SK-MEL-5 (cell line): ENCODE results near the gene CELF2. TPM values are rescaled to one million over a fixed set of nuclear protein-coding genes. Genes with fewer than 3 reads are reported as not detected.
"Not testable (repeated sequence)": the region's sequence is repeated elsewhere in the genome, so short reads cannot be mapped to it uniquely, and the experiment has no call there.

Experiments
- DNase-seq: peaks from one replicate; pipeline ENCODE4 v3.0.0-alpha.2; 2016; ENCODE audit warnings: low read depth, low spot score
- in situ Hi-C: cut with HindIII; loops from 2 replicates; pipeline ENCODE4 v1.10.0; 2016; ENCODE audit warnings: low sequenced_read_pairs, high pct_unique_total_duplicates, low pct_unique_long_range_greater_than_20kb
- total RNA-seq: library from RNA; depleted of rRNA; stranded (reverse); fragments of >200 nt; shearing (Covaris generic); gene quantifications from 2 replicates; pipeline ENCODE4 v1.2.3, GENCODE V29; 2014

The CELF2 gene
- total RNA-seq, 1 experiment from 2014 or later: 8.1 TPM

GRCh38 chr10:11183015-11183414 lies 165.3 kb downstream of the CELF2 start:
- no peak for DNase-seq
- in situ Hi-C loops: no loop called here

DNA sequence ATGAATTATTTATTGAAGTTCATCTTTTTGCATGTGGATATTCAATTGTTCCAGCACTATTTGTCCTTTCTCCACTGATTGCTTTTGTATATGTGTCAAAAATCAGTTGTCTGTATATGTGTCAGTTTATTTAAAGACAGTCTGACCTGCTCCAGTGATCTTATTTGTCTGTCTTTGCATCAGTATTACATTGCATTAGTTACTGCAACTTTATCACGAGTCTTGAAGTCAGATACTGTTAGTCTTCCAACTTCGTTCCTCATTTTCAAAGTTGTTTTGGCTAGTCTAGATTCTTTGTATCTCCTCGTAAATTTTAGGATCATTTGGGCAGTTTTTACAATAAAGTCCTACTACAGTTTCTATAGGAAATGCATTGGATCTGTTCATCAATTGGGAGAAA lies 166.4 kb downstream of the CELF2 start:
- no peak for DNase-seq

GRCh38 chr10:11185128-11185665 lies 167.5 kb downstream of the CELF2 start:
- in situ Hi-C loops, DNase-seq: not testable (repeated sequence)

More for the DNA sequence above, 166.4 kb downstream of the CELF2 start:
- in situ Hi-C loops: no loop called here

DNA sequence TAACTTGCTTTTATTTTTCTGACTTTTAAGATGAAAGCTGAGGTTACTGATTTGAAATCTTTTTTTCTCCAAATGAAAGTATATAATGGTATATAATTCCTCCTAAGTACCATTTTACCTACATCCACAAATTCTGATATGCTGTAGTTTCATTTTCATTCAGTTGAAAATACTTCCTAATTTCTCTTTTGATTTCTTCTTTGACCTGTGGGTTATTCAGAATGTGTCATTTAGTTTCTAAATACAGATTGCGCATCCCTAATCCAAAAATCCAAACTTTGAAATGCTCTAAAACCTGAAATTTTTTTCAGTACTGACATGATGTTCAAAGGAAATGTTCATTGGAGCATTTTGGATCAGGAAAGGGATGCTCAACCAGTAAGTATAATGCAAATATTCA lies 168.7 kb downstream of the CELF2 start:
- DNase-seq: no peak
- in situ Hi-C loops: no loop called here

DNA sequence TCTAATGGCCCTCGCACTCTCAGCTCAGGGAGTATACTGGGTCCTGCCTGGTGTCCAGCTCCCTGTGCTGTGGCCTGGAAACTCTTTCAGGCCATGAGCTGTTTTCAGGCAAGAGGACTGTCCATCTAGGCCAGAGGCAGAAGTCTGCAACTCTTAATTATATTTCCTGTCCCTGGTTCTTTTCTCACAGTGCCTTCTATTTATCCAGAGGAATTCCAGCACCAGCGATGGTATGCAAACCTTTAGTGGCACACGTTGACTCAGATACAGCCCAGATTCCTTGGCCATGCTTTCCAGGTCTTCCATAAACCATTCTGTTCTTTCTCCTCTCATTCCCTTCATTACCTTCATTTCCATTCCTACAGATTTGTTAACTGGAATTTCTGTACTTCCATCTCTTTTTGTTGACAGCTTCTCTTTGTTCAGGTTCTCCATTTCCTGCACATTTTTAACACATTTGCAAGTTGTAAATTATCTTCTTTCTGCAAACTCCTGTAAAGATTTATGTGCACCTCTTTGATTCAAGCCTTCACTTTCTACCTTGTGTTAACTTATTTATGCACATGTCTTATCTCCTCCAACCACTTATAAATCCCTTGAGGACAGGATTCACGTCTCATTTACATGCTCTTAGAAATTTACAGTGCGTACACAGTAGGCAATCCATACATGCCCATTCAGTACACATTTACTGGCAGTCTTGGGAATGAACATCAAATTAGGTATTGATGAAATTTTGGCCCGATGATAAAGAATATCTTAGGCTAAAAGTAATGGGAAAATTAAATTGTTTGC lies 172.1 kb downstream of the CELF2 start:
- in situ Hi-C loops: no loop called here
- no peak for DNase-seq

DNA sequence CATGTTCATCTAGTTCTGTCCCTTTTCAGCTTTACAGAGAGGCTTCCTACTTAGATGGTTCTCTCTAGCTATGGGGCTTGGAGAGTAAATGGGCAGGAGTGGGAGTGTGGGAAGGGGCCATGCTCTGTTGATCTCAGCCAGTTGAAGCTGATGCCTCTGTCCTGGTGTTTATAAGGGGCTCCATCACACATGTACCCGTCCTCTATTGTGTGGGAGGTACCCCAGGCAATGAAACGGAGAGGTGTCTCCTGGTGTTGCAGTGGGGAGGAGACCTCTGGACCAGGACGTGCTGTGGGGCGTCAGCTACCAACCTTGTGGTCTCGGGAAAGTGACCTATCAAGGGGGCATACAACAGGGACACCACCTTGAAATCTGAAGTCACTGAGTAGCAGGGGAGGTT lies 173.5 kb downstream of the CELF2 start:
- no peak for DNase-seq

DNA sequence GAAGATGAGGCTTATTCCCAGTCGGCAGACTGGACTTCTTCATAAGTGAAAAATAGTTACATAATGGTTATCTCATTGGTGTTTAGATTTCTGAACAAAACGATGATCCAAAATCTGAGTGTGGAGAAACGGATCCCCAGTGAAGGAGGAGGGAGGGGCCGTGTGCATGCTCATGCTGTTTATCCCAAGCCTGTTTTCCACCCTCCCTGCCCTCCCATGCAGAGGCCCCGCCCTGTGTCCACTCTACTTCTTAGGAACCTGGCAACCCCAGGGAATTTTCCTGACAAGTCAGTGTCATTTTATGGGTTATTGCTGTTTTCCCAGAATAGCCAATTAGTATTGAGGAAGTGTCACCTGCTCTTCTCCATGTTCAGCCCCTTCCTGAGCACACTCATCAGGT lies 174.0 kb downstream of the CELF2 start:
- no peak for DNase-seq
- in situ Hi-C loops: no loop called here

More for the DNA sequence above, 173.5 kb downstream of the CELF2 start:
- in situ Hi-C loops: no loop called here

- DNase-seq: no peak
- in situ Hi-C loops: no loop called here
These were observed 174.8 kb downstream of the CELF2 start for GRCh38 chr10:11192304-11193000.

DNA sequence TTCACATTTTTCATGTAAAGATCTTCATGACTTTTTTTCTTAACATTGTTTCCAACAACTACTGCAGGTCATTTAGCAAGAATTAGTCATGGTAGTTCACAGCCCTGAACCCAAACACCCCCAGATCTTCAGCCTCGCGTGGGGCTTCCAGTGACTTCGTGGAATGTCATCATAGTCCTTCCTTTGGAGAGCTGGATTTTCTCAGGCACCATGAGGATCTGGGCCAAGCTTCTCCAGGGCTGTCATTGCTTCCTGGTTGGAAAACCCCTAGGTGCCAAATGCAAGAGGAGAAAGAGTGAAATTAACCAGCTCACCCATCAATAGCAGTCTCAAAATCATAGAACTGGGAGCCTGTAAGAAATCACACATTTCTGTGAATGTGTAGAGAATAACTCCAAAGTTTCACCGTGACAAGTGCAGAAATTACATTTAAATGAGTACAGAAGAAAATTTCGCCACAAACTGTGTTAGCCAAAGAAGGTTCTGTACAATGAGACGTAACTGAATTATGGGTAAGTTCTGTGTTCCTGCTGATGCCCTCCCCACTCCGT lies 175.4 kb downstream of the CELF2 start:
- DNase-seq: no peak
- in situ Hi-C loops: no loop called here

GRCh38 chr10:11194859-11195586 lies 177.4 kb downstream of the CELF2 start:
- in situ Hi-C loops: no loop called here
- DNase-seq: no peak

- in situ Hi-C loops: no loop called here
These were observed 178.0 kb downstream of the CELF2 start for GRCh38 chr10:11195623-11196022.

DNA sequence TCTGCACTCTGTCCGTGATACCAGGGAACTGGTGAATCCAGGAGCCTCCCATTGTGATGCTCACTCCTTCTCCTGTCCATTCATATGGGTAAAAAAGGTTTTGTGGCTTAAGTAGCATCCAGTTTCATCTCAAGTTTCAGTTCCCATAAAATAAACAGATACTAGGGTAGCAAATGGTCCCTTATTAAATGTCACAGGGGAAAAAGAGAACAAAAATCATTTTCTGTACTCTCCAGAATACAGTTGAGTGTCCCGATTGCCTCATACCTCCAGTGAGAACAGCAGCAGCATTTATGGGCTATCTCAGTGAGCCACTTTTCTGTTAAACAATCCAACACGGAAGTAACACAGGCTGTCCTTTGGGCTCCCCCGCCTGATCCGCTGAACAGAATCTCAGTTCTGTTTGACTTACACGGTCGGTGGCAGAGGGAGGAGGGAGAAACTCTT lies 179.6 kb downstream of the CELF2 start:
- in situ Hi-C loops: no loop called here
- peak; percentile 82 for DNase-seq

More at GRCh38 chr10:11195623-11196022, 178.0 kb downstream of the CELF2 start:
- DNase-seq: no peak

GRCh38 chr10:11197878-11198277 lies 180.2 kb downstream of the CELF2 start:
- DNase-seq: no peak
- in situ Hi-C loops: no loop called here

- DNase-seq: no peak
- in situ Hi-C loops: no loop called here
These were observed 184.2 kb downstream of the CELF2 start for GRCh38 chr10:11201911-11202310.

- in situ Hi-C loops: no loop called here
- no peak for DNase-seq
These were observed 186.8 kb downstream of the CELF2 start for GRCh38 chr10:11204351-11204942.

DNA sequence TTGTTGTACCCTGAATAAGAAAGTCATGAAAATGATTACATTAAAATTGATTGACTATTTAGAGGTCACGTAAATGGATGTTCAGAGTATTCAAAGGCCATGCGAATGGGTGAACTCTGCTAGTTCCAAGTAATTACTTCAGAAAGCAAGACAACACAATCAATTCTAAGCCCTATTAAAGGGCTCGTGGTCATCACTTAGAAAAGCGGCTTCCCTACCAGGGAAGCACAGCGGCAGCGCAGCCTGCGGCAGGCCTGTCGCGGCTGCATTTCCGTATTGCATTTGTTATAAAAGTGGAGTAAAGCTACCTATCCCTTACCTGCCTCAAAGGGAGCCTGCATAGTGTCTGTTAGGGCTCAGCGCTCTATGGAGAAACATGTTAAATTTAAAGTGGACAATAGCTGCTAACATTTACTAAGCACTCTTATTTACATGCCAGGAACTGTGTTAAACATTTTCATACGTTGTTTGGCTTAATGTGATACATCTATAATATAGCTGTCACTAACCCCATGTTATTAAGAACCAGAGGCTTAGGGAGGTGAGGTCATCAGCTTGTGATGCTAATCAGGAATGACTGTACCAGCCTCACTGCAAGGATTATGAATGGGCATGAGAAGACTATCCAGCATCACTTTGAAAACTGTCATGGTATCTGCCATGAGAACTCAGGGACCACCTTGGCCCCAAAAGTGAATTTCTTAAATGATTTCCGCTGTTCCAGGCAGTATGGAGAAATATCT lies 187.5 kb downstream of the CELF2 start:
- DNase-seq: no peak
- in situ Hi-C loops: no loop called here
